Mammary epithelial cell (primary cell): ENCODE results near the gene ANK3.

ENCODE experiments used
- EZH2 ChIP-seq: IDR thresholded peaks from 2 replicates; pipeline ENCODE4 v1.6.1; 2012; ENCODE audit warnings: low read length, inconsistent platforms, borderline replicate concordance
- TF ChIP-seq, protein P1 (sequence below), 2 donors: IDR thresholded peaks in 1 of 2; conservative IDR thresholded peaks in 1 of 2; 2 replicates each; pipeline ENCODE4 v1.5.1; 2011 to 2012; ENCODE audit warnings: inconsistent platforms in 2 of 2, low read length in 2 of 2, mild to moderate bottlenecking in 2 of 2, control low read depth in 1 of 2, low read depth in 1 of 2; ENCODE audit not compliant: insufficient read depth in 1 of 2; ENCODE audit errors: extremely low read depth in 1 of 2

GRCh38 chr10:60323162-60323561 lies 66.5 kb downstream of the ANK3 start:
- TF ChIP-seq, protein P1, sequence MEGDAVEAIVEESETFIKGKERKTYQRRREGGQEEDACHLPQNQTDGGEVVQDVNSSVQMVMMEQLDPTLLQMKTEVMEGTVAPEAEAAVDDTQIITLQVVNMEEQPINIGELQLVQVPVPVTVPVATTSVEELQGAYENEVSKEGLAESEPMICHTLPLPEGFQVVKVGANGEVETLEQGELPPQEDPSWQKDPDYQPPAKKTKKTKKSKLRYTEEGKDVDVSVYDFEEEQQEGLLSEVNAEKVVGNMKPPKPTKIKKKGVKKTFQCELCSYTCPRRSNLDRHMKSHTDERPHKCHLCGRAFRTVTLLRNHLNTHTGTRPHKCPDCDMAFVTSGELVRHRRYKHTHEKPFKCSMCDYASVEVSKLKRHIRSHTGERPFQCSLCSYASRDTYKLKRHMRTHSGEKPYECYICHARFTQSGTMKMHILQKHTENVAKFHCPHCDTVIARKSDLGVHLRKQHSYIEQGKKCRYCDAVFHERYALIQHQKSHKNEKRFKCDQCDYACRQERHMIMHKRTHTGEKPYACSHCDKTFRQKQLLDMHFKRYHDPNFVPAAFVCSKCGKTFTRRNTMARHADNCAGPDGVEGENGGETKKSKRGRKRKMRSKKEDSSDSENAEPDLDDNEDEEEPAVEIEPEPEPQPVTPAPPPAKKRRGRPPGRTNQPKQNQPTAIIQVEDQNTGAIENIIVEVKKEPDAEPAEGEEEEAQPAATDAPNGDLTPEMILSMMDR (conservative IDR thresholded peaks at IDR 0.05 in 1 of 2, IDR thresholded peaks at IDR 0.05 in 1 of 2; ENCODE audit: extremely low read depth in 1 of 2, insufficient read depth in 1 of 2, low read depth in 1 of 2, low read length in 2 of 2), result no peak
- no peak for TF ChIP-seq EZH2
